Vagina (tissue), 2 donors: ENCODE results near the gene GLUL. TPM values are rescaled to one million over a fixed set of nuclear protein-coding genes. Genes with fewer than 3 reads are reported as not detected.

ENCODE experiments used
- DNase-seq, 2 donors: peaks; one replicate each; pipeline ENCODE4 v3.0.0-alpha.2; 2017; ENCODE audit errors: extremely low spot score in 2 of 2
- H3K27ac ChIP-seq: fragments of 200-600 bp; sonication (generic); one replicate; pipeline ENCODE4 v1.5.1; 2019
- H3K27me3 ChIP-seq: fragments of 200-600 bp; sonication (generic); one replicate; pipeline ENCODE4 v1.5.1; 2019
- H3K36me3 ChIP-seq, 2 donors: fragments of 200-600 bp; sonication (generic); one replicate each; pipeline ENCODE4 v1.5.1; 2017 to 2019
- H3K4me1 ChIP-seq: fragments of 200-600 bp; sonication (generic); one replicate; pipeline ENCODE4 v1.5.1; 2019
- H3K4me3 ChIP-seq, 2 donors: fragments of 200-600 bp; sonication (generic); 1 replicate in 1 of 2; 2 replicates in 1 of 2; pipeline ENCODE4 v1.5.1; 2016 to 2019
- H3K9me3 ChIP-seq: fragments of 200-600 bp; sonication (generic); one replicate; pipeline ENCODE4 v1.5.1; 2019
- POLR2A ChIP-seq, 2 donors: fragments of 450-650 bp; IDR thresholded peaks; one replicate each; pipeline ENCODE4 v1.6.1; 2017; ENCODE audit warnings: antibody characterized with exemption in 2 of 2, mild to moderate bottlenecking in 2 of 2, moderate library complexity in 2 of 2
- POLR2AphosphoS5 ChIP-seq, 2 donors: sonication (generic); formaldehyde crosslinking; IDR thresholded peaks; one replicate each; pipeline ENCODE4 v1.9.0; 2017; ENCODE audit warnings: antibody characterized with exemption in 2 of 2, mild to moderate bottlenecking in 2 of 2, low read depth in 1 of 2; ENCODE audit not compliant: insufficient read depth in 1 of 2
- intact Hi-C: fragments of 100-400 bp; cut with DNase I; formaldehyde crosslinking; loops from one replicate; pipeline ENCODE4 v1.15.1; 2023
- total RNA-seq: library from RNA; depleted of rRNA; stranded (reverse); fragments of >200 nt; gene quantifications from one replicate; pipeline ENCODE4 v1.2.3, GENCODE V29; 2016
- TF ChIP-seq, protein P1 (sequence below), 3 experiments: fragments of 450-650 bp in 2 of 3; fragments of 200-600 bp in 1 of 3; sonication (generic) in 1 of 3; IDR thresholded peaks; one replicate each; pipeline ENCODE4 v1.5.1; 2017 to 2019; ENCODE audit warnings: antibody characterized with exemption in 3 of 3, mild to moderate bottlenecking in 2 of 3, moderate library complexity in 2 of 3

GLUL gene
- total RNA-seq, 1 donor from 2014 or later: 2,462 TPM

DNA sequence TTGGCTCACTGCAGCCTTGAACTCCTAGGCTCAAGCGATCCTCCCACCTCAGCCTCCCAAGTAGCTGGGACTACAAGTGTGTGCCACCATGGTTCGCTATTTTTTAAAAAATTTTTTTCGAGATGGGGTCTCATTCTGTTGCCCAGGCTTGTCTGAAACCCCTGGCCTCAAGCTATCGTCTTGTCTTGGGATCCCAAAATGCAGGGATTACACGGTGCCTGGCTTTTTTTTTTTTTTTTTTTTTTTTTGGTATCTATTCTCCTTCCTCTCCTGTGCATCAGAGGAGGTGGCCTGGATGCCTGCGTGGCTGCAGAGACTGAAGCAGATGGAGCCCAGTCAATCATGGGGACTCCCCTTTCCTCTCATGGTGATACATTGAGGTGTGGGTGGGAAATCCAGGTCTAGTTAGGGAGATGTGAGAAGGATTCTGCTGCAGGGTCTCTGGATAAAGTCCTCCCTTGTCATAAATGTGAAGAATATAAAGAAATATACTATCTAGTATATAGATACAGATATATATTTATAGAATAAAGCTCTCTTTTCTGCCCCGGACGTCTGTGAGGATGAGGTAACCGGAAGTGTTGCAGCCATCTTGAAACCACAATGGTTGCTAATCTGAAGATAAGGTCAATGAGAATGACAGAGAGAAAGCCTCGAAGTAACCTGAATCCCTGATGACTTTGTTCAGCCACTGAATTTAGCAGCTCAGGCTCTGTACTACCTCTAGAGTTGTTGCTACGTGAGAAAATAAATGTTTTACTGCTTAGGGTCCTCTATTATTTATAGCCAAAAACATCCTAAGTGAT, 38.9 kb upstream of the GLUL start:
- Histone ChIP-seq H3K4me3 (no peak overlapping the region), H3K36me3 (no peaks in the 10 kb centered on the region), H3K27me3 (no peaks in the 10 kb centered on the region), H3K27ac (no peak overlapping the region), H3K4me1 (no peaks in the 10 kb centered on the region), H3K9me3 (no peaks in the 10 kb centered on the region)
- intact Hi-C loops: no loop called here
- no peak for DNase-seq
- no peak for TF ChIP-seq POLR2AphosphoS5 (IDR thresholded peaks at IDR 0.05; ENCODE audit: insufficient read depth in 1 of 2, low read depth in 1 of 2)
- TF ChIP-seq, protein P1, sequence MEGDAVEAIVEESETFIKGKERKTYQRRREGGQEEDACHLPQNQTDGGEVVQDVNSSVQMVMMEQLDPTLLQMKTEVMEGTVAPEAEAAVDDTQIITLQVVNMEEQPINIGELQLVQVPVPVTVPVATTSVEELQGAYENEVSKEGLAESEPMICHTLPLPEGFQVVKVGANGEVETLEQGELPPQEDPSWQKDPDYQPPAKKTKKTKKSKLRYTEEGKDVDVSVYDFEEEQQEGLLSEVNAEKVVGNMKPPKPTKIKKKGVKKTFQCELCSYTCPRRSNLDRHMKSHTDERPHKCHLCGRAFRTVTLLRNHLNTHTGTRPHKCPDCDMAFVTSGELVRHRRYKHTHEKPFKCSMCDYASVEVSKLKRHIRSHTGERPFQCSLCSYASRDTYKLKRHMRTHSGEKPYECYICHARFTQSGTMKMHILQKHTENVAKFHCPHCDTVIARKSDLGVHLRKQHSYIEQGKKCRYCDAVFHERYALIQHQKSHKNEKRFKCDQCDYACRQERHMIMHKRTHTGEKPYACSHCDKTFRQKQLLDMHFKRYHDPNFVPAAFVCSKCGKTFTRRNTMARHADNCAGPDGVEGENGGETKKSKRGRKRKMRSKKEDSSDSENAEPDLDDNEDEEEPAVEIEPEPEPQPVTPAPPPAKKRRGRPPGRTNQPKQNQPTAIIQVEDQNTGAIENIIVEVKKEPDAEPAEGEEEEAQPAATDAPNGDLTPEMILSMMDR (IDR thresholded peaks at IDR 0.05): no peak
- TF ChIP-seq POLR2A (IDR thresholded peaks at IDR 0.05): no peak

DNA sequence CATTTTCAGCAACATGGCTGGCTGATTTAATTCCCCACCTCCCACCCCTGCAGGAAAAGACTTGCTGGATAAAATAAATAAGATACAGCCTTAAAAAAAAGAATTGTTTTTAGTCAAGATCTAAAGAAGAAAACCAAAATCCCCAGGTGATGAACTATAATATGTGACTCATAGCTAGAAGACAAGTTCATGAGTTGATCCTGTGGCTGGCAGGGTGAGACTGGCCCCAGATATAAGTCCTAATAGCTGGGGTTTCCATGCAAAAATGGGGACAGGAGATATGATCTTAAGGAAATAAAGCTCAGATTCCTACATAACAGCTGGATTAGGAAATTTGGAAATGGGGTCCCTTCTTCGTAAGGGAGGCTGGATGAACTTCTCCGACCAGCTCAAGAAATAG, 36.5 kb upstream of the GLUL start:
- Histone ChIP-seq H3K4me1 (no peaks in the 10 kb centered on the region), H3K27me3 (no peaks in the 10 kb centered on the region), H3K27ac (no peak overlapping the region), H3K36me3 (no peaks in the 10 kb centered on the region), H3K4me3 (no peak overlapping the region), H3K9me3 (no peaks in the 10 kb centered on the region)
- no peak for DNase-seq
- intact Hi-C loops: no loop called here
- TF ChIP-seq, protein P1 (IDR thresholded peaks at IDR 0.05): no peak
- no peak for TF ChIP-seq POLR2A (IDR thresholded peaks at IDR 0.05)
- TF ChIP-seq POLR2AphosphoS5 (IDR thresholded peaks at IDR 0.05; ENCODE audit: insufficient read depth in 1 of 2, low read depth in 1 of 2): no peak

DNA sequence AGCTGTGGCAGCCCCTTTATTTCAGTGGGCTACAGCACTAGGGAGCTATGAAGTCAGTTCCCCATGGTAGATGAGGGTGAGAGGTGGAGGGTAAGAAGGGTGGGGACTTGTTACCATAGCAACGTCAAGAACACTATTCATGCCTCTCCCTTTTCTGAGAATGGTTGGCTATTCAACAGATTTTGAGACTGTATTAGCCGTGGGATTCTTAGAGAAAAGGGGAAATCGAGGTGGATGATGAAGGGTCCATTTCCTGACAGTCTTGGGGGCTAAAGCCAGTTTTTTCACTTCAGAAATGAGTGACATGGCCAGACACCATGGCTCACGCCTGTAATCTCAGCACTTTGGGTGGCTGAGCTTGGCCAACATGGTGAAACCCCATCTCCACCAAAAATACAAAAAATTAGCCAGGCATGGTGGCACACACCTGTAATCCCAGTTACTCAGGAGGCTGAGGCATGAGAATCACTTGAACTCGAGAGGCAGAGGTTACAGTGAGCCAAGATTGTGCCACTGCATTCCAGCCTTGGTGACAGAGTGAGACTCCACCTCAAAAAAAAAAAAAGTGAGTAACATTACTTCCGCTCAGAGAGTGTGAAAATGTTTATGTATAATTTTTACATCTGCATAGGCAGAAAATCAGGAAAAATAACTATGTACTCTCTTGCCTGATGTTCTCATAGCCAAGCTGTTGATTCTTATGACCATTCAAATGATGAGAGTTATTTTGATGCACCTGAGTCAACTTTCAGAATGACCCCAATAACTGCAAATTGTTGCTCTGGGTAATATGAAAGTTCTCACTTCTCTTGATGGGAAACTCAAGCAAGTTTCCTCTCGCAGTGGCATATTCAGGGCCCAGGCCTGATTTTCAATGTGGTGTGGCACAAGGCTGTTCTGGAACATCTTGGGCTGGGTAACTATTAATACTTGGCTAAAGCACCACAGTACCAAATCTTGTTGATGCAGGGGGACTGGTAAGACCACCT, 35.1 kb upstream of the GLUL start:
- no peaks in the 10 kb centered on the region for H3K36me3 ChIP-seq
- no peaks in the 10 kb centered on the region for H3K4me1 ChIP-seq
- DNase-seq: no peak
- H3K27ac ChIP-seq: no peak overlapping the region
- H3K9me3 ChIP-seq: no peaks in the 10 kb centered on the region
- no peak for TF ChIP-seq POLR2AphosphoS5 (IDR thresholded peaks at IDR 0.05; ENCODE audit: insufficient read depth in 1 of 2, low read depth in 1 of 2)
- TF ChIP-seq, protein P1 (IDR thresholded peaks at IDR 0.05): no peak
- no peak for TF ChIP-seq POLR2A (IDR thresholded peaks at IDR 0.05)
- H3K27me3 ChIP-seq: no peaks in the 10 kb centered on the region
- intact Hi-C loops: no loop called here
- no peak overlapping the region for H3K4me3 ChIP-seq

DNA sequence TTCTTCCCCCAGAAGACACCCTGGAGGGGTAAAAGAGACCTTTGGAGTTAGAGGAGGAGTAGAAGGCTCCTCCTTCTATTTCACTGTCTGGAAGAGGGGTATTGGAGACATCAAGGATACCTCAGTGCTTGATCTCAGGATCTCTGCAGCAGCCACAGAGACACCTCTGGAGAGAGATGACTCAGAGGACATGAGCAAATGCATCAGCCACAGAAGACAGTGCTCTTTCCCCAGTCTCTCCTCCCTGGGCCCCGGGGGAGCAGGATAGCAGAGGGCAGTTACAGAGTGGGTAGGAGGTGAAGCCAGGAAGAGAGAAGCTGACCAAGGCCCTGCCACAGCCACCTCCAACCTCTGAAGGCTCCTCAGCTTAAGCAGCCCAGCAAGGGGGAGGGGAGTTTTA, 24.2 kb upstream of the GLUL start:
- Histone ChIP-seq H3K36me3 (no peaks in the 10 kb centered on the region), H3K9me3 (no peaks in the 10 kb centered on the region), H3K4me1 (no peaks in the 10 kb centered on the region), H3K27ac (no peak overlapping the region), H3K4me3 (no peak overlapping the region), H3K27me3 (no peaks in the 10 kb centered on the region)
- TF ChIP-seq POLR2AphosphoS5 (IDR thresholded peaks at IDR 0.05; ENCODE audit: insufficient read depth in 1 of 2, low read depth in 1 of 2): no peak
- TF ChIP-seq, protein P1 (IDR thresholded peaks at IDR 0.05): no peak
- no peak for TF ChIP-seq POLR2A (IDR thresholded peaks at IDR 0.05)
- intact Hi-C loops: no loop called here
- DNase-seq: no peak
